Skin epidermis (tissue), 12 donors: ENCODE measurements around the gene GATAD1.
"Not testable (repeated sequence)": the region's sequence is repeated elsewhere in the genome, so short reads cannot be mapped to it uniquely, and the experiment has no call there.

Source experiments
- H3K27ac ChIP-seq, 21 experiments: fragments of 200-600 bp; sonication (generic) in 11 of 21; one replicate each; pipeline ENCODE4 v1.5.0; 2020; ENCODE audit warnings: mild to moderate bottlenecking in 3 of 21, inconsistent platforms in 2 of 21, moderate library complexity in 2 of 21
- H3K4me3 ChIP-seq, 7 experiments: fragments of 200-600 bp; sonication (generic) in 2 of 7; one replicate each; pipeline ENCODE4 v1.5.0; 2020; ENCODE audit warnings: inconsistent platforms in 2 of 7, mild to moderate bottlenecking in 2 of 7, moderate library complexity in 1 of 7

The GATAD1 gene, protein sequence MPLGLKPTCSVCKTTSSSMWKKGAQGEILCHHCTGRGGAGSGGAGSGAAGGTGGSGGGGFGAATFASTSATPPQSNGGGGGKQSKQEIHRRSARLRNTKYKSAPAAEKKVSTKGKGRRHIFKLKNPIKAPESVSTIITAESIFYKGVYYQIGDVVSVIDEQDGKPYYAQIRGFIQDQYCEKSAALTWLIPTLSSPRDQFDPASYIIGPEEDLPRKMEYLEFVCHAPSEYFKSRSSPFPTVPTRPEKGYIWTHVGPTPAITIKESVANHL

DNA sequence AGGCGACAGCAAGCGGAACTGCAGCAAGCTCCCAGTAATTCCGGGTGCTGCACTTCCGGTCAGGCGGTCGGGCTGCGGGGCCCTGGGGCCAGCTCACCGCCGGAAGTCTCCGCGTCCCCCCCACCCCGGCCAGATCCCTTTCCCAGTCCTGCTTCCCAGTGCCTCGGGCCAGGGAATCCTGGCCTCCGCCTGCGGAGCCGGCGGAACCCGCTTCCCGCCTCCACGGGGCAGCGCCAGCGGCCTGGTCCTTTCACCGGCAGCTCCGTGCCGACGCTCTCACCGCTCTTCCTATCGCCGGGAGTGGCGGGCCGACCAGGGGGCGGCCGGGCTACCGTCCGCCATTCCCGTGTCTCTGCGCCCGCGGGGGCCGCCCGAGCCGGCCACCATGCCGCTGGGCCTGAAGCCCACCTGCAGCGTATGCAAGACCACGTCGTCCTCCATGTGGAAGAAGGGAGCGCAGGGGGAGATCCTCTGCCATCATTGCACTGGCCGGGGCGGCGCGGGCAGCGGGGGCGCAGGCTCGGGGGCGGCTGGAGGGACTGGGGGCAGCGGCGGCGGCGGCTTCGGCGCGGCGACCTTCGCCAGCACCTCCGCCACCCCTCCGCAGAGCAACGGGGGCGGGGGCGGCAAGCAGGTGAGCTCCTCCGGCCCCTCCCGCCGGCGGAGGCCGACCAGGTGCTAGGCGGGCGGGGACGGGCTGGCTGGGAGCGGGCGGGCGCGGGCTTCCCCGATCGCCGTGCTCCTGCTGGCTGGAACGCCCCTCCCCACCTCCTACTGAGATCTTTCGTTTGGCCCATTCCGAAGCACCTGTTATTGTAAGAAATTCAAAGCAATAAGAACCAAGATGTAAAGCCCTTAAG is at the start of gene GATAD1:
Gene GATAD1 (plus strand): TSS at position 138 of the 860 bp plus-strand sequence. CDS start 248 bp downstream, at position 386.
- Histone ChIP-seq H3K27ac (peak within 1 kb of the TSS; percentile 88 to 99 (median 98)), H3K4me3 (peak within 1 kb of the TSS; percentile 77 to 95 (median 89))

DNA sequence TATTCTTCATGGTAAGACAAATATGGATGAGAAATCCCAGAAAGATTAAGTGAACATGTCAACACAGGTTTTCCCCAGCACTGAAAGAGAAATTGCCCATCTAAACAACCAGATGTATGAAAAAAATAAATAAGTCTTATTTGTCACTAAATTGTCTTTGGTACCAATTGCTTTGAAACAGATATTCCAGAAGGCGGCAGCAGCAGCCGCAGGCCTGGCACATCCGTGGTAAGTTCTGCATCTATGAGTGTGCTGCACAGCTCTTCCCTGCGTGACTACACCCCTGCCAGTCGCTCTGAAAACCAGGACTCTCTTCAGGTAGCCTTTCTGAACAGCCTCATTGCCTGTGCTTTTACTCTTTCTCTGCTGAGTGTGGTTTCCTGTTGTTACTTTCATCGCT is 49.7 kb upstream of the GATAD1 start:
- H3K27ac ChIP-seq = no peak overlapping the region
- no peak overlapping the region for H3K4me3 ChIP-seq

DNA sequence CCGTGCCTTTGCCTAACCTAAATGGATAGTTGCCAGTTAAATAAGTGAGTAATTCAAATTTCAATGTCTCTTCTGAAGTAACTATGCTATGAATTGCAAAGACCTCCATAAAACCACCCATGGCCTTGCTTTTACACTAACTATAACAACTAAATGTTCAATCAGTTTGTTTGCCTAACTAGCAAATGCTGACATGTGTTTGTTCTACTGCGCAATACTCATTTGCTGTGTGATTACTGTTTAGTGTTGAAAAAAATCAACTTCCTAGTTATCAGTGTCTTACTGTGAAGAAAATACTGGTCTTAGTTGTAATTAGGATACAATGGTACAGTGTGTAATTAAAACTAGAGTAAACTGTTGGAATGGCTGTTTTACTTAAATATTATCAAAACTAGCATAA is 47.3 kb upstream of the GATAD1 start:
- Histone ChIP-seq H3K27ac (no peak overlapping the region), H3K4me3 (no peak overlapping the region)

DNA sequence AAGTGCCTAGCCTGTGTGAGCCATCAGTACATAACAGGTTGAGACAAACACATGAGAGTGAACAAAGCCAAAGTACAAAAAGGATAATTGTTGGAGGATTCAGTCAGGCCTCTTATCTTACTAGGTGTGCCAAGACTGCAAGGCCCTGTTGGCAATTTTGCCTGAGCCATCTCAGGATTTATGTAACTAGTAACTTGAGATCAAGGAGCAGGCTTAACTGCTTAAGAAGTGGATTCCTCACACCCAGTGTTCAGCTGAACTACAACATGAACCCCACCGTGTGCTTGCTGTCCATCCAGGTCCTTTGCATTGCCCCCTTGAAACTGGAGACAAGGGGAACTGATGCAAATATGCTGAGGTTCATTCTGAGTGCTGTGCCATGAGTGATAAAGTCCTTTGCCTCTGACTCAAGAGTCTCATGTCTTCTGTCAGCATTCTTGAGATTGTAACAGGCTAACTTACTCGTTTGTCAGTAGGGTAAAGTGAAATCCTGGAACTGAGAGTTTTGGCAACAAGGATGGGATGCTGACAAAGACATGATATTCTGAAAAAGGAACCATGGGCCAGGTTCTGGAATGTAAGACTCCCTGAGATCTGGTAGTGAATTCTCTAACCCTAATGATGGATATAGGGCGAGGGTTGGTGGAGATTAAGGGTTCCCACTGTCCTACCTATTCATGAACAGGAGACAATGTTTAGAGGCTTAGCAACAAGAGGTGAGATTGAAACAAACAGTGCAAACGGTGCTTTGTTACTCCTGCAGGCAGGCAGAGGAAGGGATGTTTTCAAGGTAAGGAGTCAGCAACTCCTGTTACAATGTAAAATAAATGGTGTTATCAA is 44.1 kb upstream of the GATAD1 start:
- H3K4me3 ChIP-seq = no peak overlapping the region
- H3K27ac ChIP-seq = peak overlapping the region in 9 of 21 experiments; percentile 2 to 64 (median 31)

DNA sequence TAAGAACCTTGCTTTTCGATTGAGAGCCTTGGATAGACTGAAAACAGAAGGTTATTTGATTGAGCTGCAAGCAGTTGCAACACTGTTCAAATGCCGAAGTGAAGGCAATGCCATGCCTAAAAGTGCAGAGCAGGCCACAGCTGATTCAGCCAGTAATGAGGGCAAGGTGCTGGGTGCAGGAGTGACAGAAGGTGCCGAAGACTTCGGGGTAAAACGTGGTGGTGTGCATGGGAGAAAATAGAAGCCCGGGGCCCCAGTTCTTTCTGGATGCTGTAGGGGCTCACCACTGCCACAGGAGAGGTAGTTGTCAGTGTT is 43.6 kb upstream of the GATAD1 start:
- Histone ChIP-seq H3K27ac (peak overlapping the region in 6 of 21 experiments; percentile 14 to 64 (median 28)), H3K4me3 (no peak overlapping the region)

DNA sequence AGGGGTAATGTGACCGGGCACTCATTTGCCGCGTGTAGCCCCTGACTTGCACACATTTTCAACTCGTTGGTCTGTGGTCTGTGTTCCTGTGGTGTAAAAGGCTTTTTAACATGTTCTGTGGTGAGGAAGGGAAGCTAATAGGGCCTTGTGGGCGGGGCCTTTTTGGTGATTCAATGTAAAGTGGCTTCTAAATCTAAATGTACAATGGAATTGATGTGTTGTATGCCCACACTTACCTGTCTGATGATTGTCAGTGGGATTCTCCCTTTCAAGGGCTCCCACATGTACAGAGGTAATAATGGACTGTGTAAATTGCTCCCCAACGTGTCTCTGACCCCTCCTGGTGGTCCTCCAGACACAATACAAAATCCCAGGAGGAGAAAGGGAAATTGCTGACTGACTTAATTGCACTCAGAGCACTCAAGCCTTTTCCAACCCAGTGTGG is 43.1 kb upstream of the GATAD1 start:
- H3K4me3 ChIP-seq = no peak overlapping the region
- H3K27ac ChIP-seq = peak overlapping the region in 4 of 21 experiments; percentile 14 to 64 (median 40)

DNA sequence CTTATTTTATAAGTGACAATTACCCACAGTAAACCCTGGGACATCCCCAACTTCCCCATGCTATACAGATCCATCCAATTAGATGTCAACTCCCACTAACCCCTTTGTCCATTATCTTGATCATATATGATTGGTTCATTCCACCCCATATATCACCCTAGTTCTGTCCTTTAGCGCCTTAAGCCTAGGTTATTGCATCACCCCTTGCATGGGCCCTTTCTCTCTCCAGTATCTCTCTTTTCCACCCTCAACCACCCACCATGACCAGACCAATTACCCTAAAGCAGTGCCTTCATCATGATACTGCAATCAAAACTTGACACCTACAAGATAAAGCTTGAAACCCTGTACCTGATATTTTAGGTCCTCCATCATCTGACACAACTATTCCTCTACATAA is 37.9 kb upstream of the GATAD1 start:
- H3K27ac ChIP-seq = no peak overlapping the region
- no peak overlapping the region for H3K4me3 ChIP-seq

DNA sequence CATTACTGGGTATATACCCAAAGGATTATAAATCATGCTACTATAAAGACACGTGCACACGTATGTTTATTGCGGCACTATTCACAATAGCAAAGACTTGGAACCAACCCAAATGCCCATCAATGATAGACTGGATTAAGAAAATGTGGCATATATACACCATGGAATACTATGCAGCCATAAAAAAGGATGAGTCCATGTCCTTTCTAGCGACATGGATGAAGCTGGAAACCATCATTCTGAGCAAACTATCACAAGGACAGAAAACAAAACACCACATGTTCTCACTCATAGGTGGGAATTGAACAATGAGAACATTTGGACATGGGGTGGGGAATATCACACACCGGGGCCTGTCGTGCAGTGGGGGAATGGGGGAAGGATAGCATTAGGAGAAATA is 37.1 kb upstream of the GATAD1 start:
- not testable (repeated sequence) for H3K4me3 ChIP-seq, H3K27ac ChIP-seq

DNA sequence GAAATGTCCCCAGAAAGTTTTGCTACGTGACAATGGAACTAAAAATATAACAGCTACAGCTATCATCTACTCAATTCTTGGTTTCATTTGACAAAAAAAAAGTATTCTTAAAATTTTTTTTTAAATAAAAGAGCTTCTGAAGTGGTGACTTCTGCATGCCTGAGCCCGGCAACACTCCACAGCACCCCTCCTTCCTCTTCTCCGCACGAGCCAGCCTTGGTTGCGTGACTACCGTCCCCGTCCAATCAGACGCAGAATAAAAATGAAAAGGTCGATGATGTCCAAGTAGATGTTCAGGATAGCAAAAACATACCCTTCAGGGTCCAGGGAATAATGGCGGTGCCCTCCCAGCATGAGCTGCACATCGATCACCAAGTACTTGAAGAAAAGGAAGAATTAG is 34.5 kb upstream of the GATAD1 start:
- H3K4me3 ChIP-seq = no peak overlapping the region
- no peak overlapping the region for H3K27ac ChIP-seq

DNA sequence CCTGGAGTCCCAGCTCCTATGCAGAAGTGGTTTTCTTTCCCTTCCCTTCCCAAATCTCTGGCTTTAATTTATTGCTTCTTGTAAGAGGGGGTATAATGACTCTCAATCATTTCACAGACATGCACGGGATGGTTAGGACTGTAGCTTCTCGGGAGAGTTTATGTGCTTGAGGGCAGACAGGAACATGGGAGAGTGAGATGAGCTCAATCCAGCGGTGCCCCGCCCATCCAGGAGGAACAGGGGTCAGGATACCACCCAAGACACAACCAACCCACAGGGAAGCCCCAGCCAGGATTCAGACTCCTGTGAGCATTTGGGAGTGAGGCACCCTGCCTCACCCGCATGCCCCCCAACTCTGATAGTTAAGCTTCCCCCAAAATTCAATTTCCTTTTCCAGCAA is 33.7 kb upstream of the GATAD1 start:
- no peak overlapping the region for H3K4me3 ChIP-seq
- H3K27ac ChIP-seq = no peak overlapping the region

DNA sequence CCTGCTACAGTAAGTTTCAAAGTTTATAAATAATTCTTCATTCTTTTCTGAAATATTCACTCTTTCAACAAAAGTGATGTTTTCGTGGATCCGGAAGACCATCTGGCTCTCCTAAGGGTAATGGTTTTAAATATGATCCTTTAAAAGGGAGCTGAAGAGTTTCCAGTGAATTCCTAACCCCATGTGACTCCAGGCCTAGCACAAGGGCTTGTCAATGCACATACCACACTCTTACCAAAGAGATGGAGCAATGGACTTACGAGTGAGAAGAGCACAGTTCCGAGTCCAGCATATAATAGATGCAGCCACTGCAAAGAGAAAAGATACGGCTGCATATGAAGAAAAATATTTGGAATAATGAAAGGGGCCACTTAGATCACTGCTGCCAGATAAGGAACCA is 32.1 kb upstream of the GATAD1 start:
- Histone ChIP-seq H3K27ac (no peak overlapping the region), H3K4me3 (no peak overlapping the region)

DNA sequence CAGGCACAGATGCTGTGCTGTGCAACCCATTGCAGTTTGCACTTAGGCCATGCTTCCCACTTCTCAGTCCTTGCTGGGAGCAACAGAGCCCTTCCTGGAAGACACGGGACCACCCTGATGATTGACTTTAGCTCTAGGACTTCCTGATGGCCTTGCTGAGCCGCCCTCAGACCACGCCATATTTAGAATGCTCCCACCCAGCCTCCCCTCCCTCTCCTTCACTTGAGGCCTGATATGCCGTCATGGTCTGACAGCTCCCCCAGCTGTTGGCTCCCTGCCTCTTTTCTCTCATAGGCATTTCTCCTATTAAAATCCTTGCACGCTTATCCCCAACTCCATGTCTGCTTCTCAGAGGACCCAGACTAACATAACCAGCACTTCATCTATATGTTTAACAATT is 29.4 kb upstream of the GATAD1 start:
- H3K4me3 ChIP-seq = no peak overlapping the region

DNA sequence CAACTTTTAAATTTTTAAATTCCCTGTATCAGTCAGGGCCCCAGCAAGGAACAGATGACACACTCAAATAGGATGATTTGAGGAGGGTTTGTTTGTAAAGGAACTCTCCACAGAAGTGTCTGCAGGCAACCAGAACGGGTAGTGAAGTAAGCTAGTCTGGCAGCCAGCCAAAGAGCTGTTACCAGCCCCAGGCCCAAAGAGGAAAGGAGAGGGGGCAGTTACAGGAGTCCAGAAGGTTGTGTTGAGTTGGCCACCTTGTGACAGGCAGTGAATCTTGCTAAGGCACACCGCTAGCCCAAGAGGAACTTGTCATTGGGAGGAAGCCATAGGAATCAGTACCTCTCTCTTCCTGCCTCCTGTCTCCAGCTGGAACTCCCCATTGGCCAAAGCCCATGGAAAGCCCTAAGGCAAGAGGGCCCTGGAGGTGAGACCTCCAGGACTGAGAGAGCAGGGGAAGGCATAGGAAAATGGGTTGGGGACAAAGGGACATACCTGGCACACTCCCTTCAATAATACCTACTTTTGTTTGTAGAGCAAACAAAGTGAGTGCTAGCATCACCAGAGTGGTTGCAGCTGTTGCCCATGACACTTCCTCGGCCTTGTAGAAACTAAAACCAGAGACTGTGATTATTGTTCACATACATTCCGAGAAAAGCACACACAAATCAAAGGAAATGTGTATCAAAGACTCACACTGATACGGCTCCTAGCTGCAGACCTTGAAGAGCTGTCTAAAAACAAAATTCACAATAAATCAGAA is 25.4 kb upstream of the GATAD1 start:
- Histone ChIP-seq H3K4me3 (no peak overlapping the region), H3K27ac (no peak overlapping the region)

More for the DNA sequence above, 29.4 kb upstream of the GATAD1 start:
- no peak overlapping the region for H3K27ac ChIP-seq

DNA sequence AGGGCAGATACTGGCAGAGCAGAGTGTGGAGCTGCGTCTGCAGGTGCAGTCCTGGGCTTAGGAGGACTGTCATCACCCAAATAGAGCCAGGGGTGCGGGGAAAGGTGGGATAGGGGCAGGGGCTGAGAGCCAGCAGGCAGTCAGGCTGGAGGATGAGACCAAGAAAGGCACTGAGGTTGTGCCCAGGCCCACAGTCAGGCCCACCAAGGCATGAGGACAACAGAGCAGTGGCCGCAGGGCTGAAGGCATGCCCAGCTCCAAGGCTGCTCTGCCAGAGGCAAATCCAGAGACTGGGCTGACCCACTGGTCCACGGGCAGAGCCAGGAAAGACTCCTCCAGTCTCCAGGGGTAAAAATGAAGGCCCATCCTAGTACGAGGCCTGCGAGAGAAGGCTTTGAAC is 24.4 kb upstream of the GATAD1 start:
- no peak overlapping the region for H3K27ac ChIP-seq
- H3K4me3 ChIP-seq = no peak overlapping the region

DNA sequence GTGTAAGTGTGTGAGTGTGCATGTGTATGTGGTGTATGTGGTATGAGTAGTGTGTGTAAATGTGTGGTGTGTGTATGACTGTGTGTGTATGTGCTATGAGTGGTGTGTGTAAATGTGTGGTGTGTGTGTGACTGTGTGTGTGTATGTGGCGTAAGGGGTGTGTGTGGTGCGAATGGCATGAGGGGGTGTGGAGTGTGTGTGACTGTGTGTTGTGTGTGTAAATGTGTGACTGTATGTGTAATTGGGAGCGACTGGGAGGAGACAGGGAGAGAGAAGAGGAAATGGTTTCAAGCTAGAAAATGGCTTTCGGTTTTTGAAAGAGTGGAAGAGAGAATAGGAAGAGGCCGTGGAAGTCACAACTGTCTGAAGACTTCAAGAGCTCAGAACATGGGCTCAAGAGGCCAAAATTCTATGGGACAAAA is 23.6 kb upstream of the GATAD1 start:
- H3K4me3 ChIP-seq = peak overlapping the region in 3 of 7 experiments; percentile 17 to 28 (median 27)
- peak overlapping the region in 6 of 21 experiments; percentile 26 to 50 (median 42) for H3K27ac ChIP-seq

DNA sequence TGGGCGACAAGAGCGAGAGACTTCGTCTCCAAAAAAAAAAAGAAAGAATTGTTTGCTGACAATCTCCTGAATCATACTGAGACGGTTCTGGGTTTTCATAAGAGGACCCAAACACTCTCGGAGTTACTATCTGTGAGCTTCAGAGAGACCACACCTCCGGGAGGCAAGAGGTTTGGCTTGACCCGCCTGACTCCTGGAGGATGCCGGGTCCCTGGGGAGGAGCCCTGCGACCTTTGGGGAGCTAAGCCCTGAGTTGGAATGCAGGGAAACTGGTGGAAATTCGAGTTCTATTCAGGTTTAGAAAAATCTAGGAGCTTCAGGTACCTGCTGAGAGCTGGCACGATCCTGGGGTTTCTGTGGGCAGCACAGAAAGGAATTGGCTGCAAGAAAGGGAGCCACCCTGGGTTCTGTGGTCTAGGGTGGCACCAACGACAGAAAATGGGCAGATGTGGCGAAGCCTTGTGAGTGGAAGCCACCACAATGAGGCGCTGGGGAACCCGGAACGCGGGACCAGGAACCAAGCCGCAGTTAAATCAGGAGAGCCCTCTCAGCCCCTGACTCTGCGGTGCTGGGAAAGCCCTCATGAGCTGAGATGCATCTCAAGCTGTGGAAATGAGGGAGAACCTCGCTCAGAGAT is 21.9 kb upstream of the GATAD1 start:
- H3K4me3 ChIP-seq = peak overlapping the region in 2 of 7 experiments; percentile 4 to 48
- no peak overlapping the region for H3K27ac ChIP-seq

DNA sequence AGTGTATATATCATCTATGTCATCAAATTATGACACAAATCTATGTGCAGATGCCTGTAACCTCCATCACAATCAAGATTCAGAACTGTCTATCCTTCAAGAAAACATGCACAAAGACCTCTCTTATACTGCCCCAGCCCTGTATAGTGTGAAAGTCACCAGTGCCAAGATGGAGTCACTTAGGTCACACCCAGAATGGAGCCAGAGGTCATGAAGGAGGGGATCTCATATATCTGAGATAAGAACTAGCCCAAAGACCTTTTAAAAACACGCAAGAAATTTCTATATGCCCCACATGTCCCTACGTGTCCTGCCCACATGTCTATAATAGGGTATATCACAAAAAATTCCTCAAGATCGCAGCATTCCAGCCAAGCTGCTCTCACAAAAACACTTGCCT is 20.1 kb upstream of the GATAD1 start:
- Histone ChIP-seq H3K4me3 (no peak overlapping the region), H3K27ac (no peak overlapping the region)

DNA sequence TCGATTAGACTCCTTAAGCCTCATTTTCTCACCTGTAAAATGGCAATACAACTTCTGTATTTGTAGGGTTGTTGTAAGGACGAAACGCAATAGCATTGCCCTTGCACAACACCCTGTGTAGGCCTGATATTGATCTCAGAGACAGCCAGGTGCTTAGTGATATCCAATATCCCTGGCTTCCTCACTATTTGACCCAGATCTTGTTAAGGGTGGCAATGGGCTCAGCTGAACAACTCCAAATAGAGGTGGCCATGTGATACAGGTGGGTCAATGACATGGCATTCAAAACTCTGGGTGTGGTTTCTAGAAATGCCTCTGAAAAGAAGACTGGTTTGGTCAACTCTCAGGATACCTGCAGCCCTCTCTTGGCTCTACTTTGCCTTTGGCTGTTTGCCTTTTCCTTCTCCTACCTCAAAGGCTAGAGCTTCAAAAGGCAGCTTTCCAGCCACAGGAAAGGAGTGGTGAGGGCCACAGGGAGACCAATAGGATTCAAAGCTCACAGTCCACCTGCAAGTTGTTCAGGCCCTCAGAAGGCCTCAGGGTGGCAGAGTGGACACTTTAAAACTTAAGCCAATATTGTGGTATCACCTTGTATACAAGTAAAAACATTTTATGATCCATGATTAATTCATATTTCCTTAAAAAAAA is 14.9 kb upstream of the GATAD1 start:
- no peak overlapping the region for H3K4me3 ChIP-seq
- H3K27ac ChIP-seq = no peak overlapping the region

DNA sequence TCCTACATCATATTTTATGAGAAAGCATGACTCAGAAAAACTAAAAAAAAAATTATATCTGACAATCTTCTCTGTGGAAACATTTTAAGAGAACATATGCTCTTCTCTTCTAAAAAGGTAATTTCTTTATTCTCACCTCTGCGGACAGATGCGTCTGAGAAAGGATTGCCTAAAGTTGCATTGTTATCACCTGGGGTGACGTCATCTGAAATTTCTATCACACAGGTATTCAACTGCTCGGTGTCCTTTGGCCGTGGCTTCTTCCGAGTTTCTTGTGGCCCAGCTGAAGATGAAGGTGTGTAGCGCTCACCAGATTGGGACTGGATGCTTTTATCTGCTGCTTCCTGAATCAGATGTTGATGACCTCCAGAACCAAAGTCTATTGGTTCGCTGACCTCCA is 14.3 kb upstream of the GATAD1 start:
- no peak overlapping the region for H3K27ac ChIP-seq
- no peak overlapping the region for H3K4me3 ChIP-seq
